AG04449 (cell line): ENCODE results near the gene YTHDF1.

Experiments
- CTCF ChIA-PET: fragments of 350-600 bp; formaldehyde crosslinking; extraction: SDS; loops from one replicate; lab custom pipeline; 2021; ENCODE audit warnings: antibody characterized with exemption; lab: Yijun Ruan, JAX
- POLR2A ChIA-PET: fragments of 400-600, 350-600 bp; formaldehyde crosslinking; extraction: SDS; loops from one replicate; lab custom pipeline; 2020; ENCODE audit warnings: antibody characterized with exemption, inconsistent platforms; lab: Yijun Ruan, JAX
- DNase-seq: peaks from one replicate; pipeline ENCODE4 v3.0.0-alpha.2; 2010; ENCODE audit warnings: low read depth, low spot score
- H3K4me3 ChIP-seq: 2 replicates; pipeline ENCODE4 v1.5.1; 2011; ENCODE audit warnings: low read depth, mild to moderate bottlenecking, control low read depth, low read length
- TF ChIP-seq, protein P1 (sequence below): IDR thresholded peaks from one replicate; pipeline ENCODE4 v1.5.1; 2011; ENCODE audit warnings: mild to moderate bottlenecking, moderate library complexity, low read length, control low read depth, inconsistent platforms; ENCODE audit not compliant: insufficient read depth; ENCODE audit errors: missing control alignments

YTHDF1 gene

GRCh38 chr20:63168861-63169260, 47.1 kb downstream of the YTHDF1 start:
- CTCF ChIA-PET, result interaction anchor here (1.8 kb wide), 1 partner anchor 12 kb away, joined by 7 read pairs; no protein-coding TSS in a partner anchor
- POLR2A ChIA-PET, result no interaction called here
- TF ChIP-seq, protein P1, sequence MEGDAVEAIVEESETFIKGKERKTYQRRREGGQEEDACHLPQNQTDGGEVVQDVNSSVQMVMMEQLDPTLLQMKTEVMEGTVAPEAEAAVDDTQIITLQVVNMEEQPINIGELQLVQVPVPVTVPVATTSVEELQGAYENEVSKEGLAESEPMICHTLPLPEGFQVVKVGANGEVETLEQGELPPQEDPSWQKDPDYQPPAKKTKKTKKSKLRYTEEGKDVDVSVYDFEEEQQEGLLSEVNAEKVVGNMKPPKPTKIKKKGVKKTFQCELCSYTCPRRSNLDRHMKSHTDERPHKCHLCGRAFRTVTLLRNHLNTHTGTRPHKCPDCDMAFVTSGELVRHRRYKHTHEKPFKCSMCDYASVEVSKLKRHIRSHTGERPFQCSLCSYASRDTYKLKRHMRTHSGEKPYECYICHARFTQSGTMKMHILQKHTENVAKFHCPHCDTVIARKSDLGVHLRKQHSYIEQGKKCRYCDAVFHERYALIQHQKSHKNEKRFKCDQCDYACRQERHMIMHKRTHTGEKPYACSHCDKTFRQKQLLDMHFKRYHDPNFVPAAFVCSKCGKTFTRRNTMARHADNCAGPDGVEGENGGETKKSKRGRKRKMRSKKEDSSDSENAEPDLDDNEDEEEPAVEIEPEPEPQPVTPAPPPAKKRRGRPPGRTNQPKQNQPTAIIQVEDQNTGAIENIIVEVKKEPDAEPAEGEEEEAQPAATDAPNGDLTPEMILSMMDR, result no peak
- H3K4me3 ChIP-seq, result no peak overlapping the region
- DNase-seq, result no peak

DNA sequence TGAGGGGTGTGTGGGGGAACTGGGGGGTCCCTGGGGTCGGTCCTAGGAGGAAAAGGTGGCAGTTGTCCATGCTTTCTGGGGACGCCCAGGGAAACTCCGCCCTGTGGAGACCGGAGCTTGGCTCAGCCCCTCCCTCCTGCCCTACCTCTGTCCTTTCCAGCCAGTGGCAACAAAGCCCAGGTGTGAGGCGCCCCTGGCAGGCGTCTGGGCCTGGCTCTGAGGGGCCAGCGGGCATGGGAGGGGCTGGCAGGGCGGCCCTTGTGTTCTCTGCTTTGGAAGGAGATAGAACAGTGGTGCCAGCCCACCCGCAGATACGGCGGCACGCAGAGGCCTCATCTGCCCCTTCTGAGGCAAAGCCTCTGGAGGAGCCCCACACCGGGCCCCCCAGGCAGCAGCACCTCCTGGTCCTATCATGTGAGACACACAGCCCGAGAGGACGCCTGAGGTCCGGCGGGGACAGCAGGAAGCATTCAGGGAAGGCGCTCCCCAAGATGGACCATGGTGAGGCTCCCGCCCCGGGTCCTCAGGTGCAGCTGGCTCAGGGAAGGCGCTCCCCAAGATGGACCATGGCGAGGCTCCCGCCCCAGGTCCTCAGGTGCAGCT, 47.9 kb downstream of the YTHDF1 start:
- DNase-seq, result no peak
- POLR2A ChIA-PET, result no interaction called here
- H3K4me3 ChIP-seq, result no peak overlapping the region

GRCh38 chr20:63167026-63167917, 48.7 kb downstream of the YTHDF1 start:
- ChIA-PET CTCF (interaction anchor here (0.6 kb wide), 1 partner anchor 19 kb away, joined by 3 read pairs; no protein-coding TSS in a partner anchor), POLR2A (no interaction called here)
- no peak overlapping the region for H3K4me3 ChIP-seq
- TF ChIP-seq, protein P1, result no peak
- no peak for DNase-seq

More for the DNA sequence above, 47.9 kb downstream of the YTHDF1 start:
- CTCF ChIA-PET, result interaction anchor here (0.6 kb wide), 1 partner anchor 20 kb away, joined by 3 read pairs; no protein-coding TSS in a partner anchor
- TF ChIP-seq, protein P1, result no peak

DNA sequence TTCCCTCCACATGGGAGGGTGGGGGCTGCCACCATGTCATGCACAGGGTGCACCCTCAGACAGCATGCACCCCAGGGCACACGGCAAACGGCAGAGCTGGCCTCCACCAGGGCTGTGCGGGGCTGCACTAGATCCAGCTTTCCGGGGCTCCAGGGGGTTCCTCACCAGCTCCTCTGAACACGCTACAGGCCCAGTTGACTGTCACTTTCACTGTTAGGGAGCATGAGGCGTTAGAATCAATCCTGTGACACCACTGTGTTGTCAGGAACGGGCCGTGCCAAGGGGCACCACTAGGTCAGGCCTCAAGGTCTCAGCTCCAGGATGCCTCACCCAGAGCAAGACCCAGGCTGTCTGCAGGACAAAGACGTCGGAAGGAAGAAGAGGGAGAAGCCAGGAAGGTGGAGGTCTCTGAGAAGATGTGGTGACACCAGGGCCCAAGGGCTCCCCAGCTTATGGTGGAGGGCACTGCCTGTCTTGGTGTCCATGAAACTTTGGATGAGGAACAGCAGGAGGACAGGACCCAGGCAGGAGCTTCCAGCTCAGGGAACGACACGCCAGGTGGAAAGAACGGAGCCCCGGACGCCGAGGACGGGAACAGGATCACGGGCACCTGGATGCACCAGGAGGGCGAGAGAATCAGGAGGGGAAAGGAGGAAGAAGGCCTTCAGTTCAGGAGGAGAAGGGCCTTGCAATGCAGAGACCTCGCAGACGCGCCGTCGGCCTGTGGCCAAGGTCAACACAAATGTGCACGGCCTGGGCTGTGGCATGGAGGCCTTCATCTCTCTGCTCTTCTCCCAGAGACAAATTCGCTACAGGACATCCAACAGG, 49.5 kb downstream of the YTHDF1 start:
- no peak overlapping the region for H3K4me3 ChIP-seq
- POLR2A ChIA-PET, result no interaction called here
- TF ChIP-seq, protein P1, result no peak
- DNase-seq, result no peak
- CTCF ChIA-PET, result no interaction called here

- no peak for DNase-seq
- ChIA-PET POLR2A (no interaction called here), CTCF (no interaction called here)
- TF ChIP-seq, protein P1, result no peak
- H3K4me3 ChIP-seq, result no peak overlapping the region
Measured at GRCh38 chr20:63165356-63166192, 50.4 kb downstream of the YTHDF1 start.
